Choroid plexus epithelial cell (primary cell): ENCODE results near the gene ZNF516.
"Not testable (repeated sequence)": the region's sequence is repeated elsewhere in the genome, so short reads cannot be mapped to it uniquely, and the experiment has no call there.

ENCODE experiments used
- DNase-seq: peaks from one replicate; pipeline ENCODE4 v3.0.0-alpha.2; 2010; ENCODE audit warnings: low read depth
- H3K4me3 ChIP-seq: 2 replicates; pipeline ENCODE4 v1.5.1; 2011; ENCODE audit warnings: low read depth, mild to moderate bottlenecking, control low read depth, low read length, moderate library complexity
- TF ChIP-seq, protein P1 (sequence below): conservative IDR thresholded peaks from 2 replicates; pipeline ENCODE4 v1.5.1; 2011; ENCODE audit warnings: low read depth, mild to moderate bottlenecking, control low read depth, inconsistent platforms, low read length, moderate library complexity

The ZNF516 gene

DNA sequence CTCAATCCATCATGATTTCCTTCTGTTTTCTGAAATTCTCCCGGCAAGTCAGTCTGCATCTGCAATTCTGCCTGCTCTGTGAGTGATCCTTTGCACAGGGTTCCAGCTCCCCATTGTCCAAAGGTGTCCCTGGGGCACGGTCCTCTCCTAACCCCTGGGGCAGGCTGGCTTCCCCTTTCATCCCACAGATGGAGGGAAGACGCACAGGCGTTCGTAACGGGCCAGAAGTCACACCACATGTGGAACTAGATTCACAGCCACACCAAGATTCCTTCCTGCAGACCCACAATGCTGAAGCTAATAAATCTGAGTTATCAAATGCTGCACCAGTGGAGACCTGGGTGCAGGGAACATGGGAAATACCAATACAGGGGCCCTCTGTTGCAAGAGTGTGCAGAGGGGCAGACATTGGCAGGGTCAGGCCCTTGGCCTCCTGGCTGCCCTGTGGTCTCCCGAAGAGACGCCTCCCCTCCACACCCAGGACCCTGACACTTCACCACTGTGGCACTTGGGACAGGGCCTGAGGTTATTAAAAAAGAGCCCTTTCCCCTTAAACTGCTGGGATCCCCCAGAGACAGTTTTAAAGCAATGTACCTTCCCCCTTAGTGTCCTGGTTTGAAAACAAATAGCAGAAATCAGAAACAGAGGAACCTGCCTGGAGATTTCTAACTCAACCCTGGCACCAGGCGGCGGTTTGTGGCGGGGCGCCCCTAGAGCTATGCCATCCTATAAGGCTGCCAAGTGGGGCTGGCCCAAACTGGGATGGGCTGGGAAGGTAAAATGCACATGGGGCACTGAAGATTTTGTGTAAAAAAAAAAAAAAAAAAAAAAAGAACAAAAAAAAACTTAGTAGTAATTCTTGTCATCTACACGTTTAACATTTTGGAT, 15.4 kb downstream of the ZNF516 start:
- DNase-seq: no peak

DNA sequence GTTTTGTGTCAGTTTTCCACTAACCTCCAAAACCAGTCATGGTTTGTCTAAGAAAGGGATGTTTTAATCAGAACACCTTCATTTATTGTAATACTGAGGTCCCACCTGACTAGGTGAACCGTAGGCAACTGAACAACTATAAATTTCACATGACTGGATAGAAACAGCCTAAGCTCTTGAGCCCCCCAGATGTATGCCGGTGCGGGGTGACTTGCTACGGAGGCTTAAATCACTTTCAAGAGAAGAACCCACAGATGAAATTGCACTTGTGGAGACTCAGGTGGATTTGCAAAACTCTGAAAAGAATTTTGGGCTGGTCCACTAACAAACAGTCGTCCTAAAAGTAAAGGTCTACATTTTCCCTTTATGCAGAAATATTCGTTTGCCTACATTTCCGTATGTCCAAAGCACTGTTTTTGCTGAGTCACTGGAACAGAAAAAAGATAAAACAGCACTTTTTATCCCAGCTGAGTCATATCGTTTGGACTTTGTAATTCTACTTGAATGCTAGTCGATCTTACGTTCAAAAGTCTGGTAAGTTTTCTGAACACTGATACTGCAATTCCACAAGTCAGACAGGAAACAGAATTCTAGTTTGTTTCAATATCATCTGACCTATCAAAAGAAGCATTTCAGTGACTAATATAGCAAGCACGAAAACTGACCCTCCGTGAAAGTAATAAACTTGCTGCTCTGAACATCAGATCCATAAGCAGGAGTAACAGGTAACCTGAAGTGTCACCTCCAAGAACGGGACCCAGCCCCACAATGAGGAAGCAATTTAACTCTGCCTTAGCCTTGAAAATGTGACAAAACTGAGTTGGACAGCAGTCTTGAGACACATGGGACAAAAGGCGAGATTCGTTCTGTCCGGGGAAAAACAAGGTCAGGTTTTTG, 18.1 kb downstream of the ZNF516 start:
- H3K4me3 ChIP-seq: peak overlapping the region; percentile 52
- TF ChIP-seq, protein P1, sequence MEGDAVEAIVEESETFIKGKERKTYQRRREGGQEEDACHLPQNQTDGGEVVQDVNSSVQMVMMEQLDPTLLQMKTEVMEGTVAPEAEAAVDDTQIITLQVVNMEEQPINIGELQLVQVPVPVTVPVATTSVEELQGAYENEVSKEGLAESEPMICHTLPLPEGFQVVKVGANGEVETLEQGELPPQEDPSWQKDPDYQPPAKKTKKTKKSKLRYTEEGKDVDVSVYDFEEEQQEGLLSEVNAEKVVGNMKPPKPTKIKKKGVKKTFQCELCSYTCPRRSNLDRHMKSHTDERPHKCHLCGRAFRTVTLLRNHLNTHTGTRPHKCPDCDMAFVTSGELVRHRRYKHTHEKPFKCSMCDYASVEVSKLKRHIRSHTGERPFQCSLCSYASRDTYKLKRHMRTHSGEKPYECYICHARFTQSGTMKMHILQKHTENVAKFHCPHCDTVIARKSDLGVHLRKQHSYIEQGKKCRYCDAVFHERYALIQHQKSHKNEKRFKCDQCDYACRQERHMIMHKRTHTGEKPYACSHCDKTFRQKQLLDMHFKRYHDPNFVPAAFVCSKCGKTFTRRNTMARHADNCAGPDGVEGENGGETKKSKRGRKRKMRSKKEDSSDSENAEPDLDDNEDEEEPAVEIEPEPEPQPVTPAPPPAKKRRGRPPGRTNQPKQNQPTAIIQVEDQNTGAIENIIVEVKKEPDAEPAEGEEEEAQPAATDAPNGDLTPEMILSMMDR: no peak
- peak; percentile 96 for DNase-seq

More for the DNA sequence above, 15.4 kb downstream of the ZNF516 start:
- TF ChIP-seq, protein P1: no peak
- no peak overlapping the region for H3K4me3 ChIP-seq

DNA sequence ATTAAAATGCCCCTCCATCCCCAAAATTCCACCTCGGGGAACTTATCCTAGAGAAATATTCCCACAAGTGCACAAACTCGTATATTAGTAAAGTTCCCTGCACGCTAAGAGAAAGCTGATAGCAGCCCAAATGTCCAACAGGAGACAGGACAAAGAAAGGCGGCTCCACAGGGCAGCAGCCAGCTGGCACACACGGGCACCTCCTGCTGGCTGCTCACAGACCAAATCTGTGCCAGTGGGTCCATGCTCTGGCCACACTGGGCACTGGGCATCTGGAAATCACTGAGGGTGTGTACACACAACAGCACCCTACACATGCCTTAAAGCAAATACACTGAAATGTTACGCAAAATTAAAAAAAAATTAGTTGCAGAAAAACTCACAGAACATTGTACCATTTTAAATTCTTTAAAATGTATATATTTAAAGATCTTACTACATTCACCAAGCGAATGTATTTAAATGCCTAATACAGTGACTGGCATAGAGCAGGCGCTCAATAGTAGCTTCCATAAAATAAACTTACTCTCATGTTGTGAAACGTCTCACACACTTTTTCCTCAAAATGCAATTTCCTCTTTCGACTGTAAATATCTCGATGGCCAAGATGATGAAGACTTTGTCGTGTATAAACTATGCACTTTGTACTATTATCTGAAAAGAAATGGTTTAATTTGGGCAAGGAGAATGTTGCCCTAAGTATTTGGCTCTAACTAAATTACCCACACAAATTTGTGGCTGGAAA, 19.4 kb downstream of the ZNF516 start:
- no peak overlapping the region for H3K4me3 ChIP-seq
- no peak for DNase-seq
- TF ChIP-seq, protein P1: no peak

DNA sequence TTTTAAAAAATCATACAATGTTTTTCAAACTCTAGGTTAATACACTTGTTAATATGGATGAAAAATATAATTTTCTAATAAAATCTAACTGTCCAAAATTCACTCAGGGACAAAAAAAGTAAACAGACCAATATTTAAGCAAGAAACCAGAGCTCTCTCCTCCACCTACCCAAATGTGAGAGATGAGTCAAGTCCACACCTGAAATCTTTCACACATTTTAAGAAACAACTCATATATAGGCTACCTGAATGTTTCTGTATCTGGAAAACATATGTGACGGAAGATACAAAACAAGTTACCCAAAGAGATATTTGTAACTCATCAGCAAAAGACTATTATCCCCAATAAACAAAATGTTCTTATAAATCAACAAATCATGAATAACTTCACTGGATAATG, 20.2 kb downstream of the ZNF516 start:
- DNase-seq: no peak
- TF ChIP-seq, protein P1: no peak
- no peak overlapping the region for H3K4me3 ChIP-seq

DNA sequence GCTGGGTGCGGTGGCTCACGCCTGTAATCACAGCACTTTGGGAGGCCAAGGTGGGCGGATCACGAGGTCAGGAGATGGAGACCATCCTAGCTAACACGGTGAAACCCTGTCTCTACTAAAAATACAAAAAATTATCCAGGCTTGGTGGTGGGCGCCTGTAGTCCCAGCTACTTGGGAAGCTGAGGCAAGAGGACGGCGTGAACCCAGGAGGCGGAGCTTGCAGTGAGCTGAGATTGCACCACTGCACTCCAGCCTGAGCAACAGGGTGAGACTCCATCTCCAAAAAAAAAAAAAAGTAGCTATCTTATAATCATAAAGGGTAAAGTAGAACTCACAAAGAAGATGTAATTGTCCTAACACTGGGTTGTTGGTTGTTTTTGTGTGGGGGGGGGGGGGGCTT, 21.5 kb downstream of the ZNF516 start:
- not testable (repeated sequence) for H3K4me3 ChIP-seq, DNase-seq

DNA sequence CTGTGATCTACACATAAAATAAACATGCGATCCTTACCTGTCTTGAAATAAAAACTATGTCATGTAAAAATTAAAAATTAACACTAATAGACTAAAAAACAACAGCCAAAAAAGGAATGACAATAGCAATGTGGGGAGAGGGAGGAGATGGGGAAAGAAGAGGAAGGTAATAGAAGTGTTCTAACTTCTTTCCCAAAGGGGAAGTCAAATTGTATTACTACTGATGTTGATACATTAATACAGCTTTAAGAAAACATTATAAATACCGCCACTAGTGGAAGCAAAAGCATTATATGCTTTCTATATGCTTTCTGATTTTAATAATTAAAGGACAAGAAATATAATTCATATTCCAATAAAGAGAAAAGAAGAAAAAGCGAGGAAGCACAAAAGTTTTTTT, 22.2 kb downstream of the ZNF516 start:
- DNase-seq: no peak
- no peak overlapping the region for H3K4me3 ChIP-seq
- TF ChIP-seq, protein P1: no peak

DNA sequence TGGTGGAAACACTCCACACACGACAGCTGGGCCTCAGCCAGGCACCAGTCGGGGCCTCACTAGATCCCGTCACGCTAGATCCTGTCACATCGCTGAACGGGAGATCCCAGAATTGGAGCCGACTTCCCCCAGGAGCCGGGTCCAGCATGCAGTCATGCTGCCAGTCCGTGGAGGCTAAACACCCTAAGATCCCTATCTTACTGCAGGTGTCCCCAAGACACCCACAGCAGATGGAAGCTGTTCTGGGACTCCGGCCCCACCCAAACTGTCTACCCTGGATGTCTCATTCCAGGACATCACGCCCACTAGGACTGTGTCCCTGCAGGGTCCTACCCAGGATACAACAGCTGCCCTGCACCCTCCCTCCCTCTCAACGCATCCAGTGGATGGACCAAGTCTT, 23.4 kb downstream of the ZNF516 start:
- no peak for DNase-seq
- TF ChIP-seq, protein P1: no peak
- H3K4me3 ChIP-seq: no peak overlapping the region
